ENCODE results near the gene LAPTM5.

GRCh38 chr1:30683699-30684098, 73.9 kb downstream of the LAPTM5 start:
- no peak for TF ChIP-seq CTCF (IDR thresholded peaks at IDR 0.05)
- no peak for TF ChIP-seq POLR2AphosphoS5 (IDR thresholded peaks at IDR 0.05)
